Vagina (tissue), 2 donors: ENCODE measurements around the gene S100A10. TPM values are rescaled to one million over a fixed set of nuclear protein-coding genes. Genes with fewer than 3 reads are reported as not detected.

Source experiments
- DNase-seq, 2 donors: peaks; one replicate each; pipeline ENCODE4 v3.0.0-alpha.2; 2017; ENCODE audit errors: extremely low spot score in 2 of 2
- H3K27ac ChIP-seq: fragments of 200-600 bp; sonication (generic); one replicate; pipeline ENCODE4 v1.5.1; 2019
- H3K27me3 ChIP-seq: fragments of 200-600 bp; sonication (generic); one replicate; pipeline ENCODE4 v1.5.1; 2019
- H3K36me3 ChIP-seq, 2 donors: fragments of 200-600 bp; sonication (generic); one replicate each; pipeline ENCODE4 v1.5.1; 2017 to 2019
- H3K4me1 ChIP-seq: fragments of 200-600 bp; sonication (generic); one replicate; pipeline ENCODE4 v1.5.1; 2019
- H3K4me3 ChIP-seq, 2 donors: fragments of 200-600 bp; sonication (generic); 1 replicate in 1 of 2; 2 replicates in 1 of 2; pipeline ENCODE4 v1.5.1; 2016 to 2019
- H3K9me3 ChIP-seq: fragments of 200-600 bp; sonication (generic); one replicate; pipeline ENCODE4 v1.5.1; 2019
- CTCF ChIP-seq, 3 experiments: fragments of 450-650 bp in 2 of 3; fragments of 200-600 bp in 1 of 3; sonication (generic) in 1 of 3; IDR thresholded peaks; one replicate each; pipeline ENCODE4 v1.5.1; 2017 to 2019; ENCODE audit warnings: antibody characterized with exemption in 3 of 3, mild to moderate bottlenecking in 2 of 3, moderate library complexity in 2 of 3
- POLR2A ChIP-seq, 2 donors: fragments of 450-650 bp; IDR thresholded peaks; one replicate each; pipeline ENCODE4 v1.6.1; 2017; ENCODE audit warnings: antibody characterized with exemption in 2 of 2, mild to moderate bottlenecking in 2 of 2, moderate library complexity in 2 of 2
- POLR2AphosphoS5 ChIP-seq, 2 donors: sonication (generic); formaldehyde crosslinking; IDR thresholded peaks; one replicate each; pipeline ENCODE4 v1.9.0; 2017; ENCODE audit warnings: antibody characterized with exemption in 2 of 2, mild to moderate bottlenecking in 2 of 2, low read depth in 1 of 2; ENCODE audit not compliant: insufficient read depth in 1 of 2
- intact Hi-C: fragments of 100-400 bp; cut with DNase I; formaldehyde crosslinking; loops from one replicate; pipeline ENCODE4 v1.15.1; 2023
- total RNA-seq: library from RNA; depleted of rRNA; stranded (reverse); fragments of >200 nt; gene quantifications from one replicate; pipeline ENCODE4 v1.2.3, GENCODE V29; 2016

Gene S100A10
- total RNA-seq, 1 donor from 2014 or later: 176 TPM

- Histone ChIP-seq H3K9me3 (no peaks in the 10 kb centered on the region), H3K27me3 (no peaks in the 10 kb centered on the region), H3K27ac (no peak overlapping the region), H3K4me1 (peaks cover 26% of the 10 kb centered on the region), H3K36me3 (no peaks in the 10 kb centered on the region), H3K4me3 (no peak overlapping the region)
- no peak for DNase-seq
- TF ChIP-seq CTCF (IDR thresholded peaks at IDR 0.05) (no peak), POLR2A (IDR thresholded peaks at IDR 0.05) (no peak)
- intact Hi-C loops: no loop called here
Observed at GRCh38 chr1:151949371-151950193, 44.1 kb downstream of the S100A10 start.

DNA sequence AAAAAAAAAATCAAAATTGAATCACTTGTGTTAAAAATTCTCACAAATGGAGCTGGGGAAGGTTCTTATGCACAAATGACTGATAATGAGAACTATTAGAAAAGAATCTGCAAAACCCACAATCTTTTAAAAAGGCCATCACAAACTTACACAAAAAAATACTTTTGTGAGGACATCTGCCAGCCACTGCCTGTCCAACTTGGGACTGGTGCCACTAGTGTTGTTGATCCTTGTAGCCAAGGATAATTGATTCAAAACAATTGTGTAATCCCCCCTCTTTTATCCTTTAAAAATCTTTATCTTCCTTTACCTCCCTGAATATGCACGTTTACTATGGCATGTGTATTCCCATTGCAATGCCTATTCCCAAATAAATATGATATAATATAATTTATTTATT is 45.2 kb downstream of the S100A10 start:
- Histone ChIP-seq H3K27ac (no peak overlapping the region), H3K36me3 (no peaks in the 10 kb centered on the region), H3K4me3 (no peak overlapping the region), H3K9me3 (no peaks in the 10 kb centered on the region), H3K4me1 (peaks cover 34% of the 10 kb centered on the region), H3K27me3 (no peaks in the 10 kb centered on the region)
- DNase-seq: no peak
- TF ChIP-seq CTCF (IDR thresholded peaks at IDR 0.05) (no peak), POLR2A (IDR thresholded peaks at IDR 0.05) (no peak), POLR2AphosphoS5 (IDR thresholded peaks at IDR 0.05; ENCODE audit: insufficient read depth in 1 of 2, low read depth in 1 of 2) (no peak)
- intact Hi-C loops: no loop called here

DNA sequence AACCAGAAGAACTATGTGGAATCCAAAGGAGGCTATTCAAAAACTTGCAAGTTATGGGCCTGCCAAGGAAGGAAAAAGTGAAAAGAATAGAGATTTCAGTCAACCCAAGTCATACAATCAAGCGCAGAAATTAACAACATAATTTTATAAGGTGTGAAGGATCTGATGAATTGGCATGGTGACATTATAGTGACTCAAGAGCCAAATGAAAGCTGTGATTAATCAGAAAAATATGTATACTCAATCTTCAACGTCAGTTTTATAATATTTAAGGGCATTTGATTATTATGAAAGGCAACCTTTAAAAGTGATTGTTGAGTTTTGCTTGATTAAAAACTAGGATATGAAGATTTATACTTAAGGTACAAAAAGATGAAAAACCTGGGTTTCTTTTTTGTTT is 46.5 kb downstream of the S100A10 start:
- no peaks in the 10 kb centered on the region for H3K9me3 ChIP-seq
- H3K27me3 ChIP-seq: no peaks in the 10 kb centered on the region
- no peak overlapping the region for H3K4me3 ChIP-seq
- TF ChIP-seq POLR2A (IDR thresholded peaks at IDR 0.05) (no peak), CTCF (IDR thresholded peaks at IDR 0.05) (no peak), POLR2AphosphoS5 (IDR thresholded peaks at IDR 0.05; ENCODE audit: insufficient read depth in 1 of 2, low read depth in 1 of 2) (no peak)
- no peak for DNase-seq
- H3K36me3 ChIP-seq: no peaks in the 10 kb centered on the region
- H3K27ac ChIP-seq: no peak overlapping the region
- intact Hi-C loops: no loop called here
- H3K4me1 ChIP-seq: peaks cover 34% of the 10 kb centered on the region

DNA sequence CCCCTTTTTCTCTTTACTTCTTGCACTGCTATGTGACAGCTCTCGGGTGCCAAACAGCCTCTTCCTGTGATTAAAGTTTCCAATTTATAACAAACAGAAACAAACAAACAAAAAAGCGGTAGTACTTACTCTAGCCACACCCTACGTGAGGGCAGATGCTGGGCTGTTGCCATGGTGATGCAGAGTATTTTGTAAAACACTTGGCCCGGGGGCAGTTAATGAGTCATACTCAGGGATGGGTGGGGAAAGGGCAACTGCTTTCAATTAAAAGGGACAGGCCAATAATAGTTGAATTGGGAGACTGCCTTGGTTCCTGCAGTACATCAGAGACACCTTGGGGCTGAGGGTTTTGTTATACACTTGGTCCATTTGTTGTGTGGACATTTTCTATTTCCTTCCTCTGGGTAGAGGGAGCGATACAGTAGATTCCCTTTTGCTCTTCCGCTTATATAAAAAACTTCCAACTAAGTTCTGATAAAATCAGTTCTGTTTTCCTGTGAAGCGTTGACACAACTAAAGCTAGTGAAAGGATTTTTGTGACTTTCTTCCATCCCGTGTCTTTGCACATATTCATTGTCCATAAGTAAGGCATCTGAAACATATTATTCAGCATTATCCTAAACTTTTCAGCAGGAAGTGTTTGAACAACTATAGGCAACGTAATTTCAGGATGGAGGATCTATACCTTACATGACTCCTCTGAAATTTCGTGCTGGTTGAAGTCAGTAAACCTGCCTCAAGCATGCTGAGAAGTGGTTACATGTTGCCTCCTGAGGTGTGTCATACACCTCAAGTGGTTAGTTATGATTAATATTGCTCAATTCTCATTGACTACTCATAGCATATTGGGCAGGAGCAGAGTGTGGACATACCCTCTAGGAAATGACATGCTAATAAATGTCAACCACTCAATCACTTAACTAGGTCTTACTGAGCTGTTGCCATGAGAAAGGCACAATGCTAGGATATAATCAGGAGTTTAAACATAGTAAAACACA is 47.6 kb downstream of the S100A10 start:
- Histone ChIP-seq H3K27ac (peak overlapping the region; percentile 70), H3K27me3 (no peaks in the 10 kb centered on the region), H3K36me3 (no peaks in the 10 kb centered on the region), H3K9me3 (no peaks in the 10 kb centered on the region), H3K4me3 (no peak overlapping the region), H3K4me1 (peaks cover 34% of the 10 kb centered on the region)
- intact Hi-C loops: no loop called here
- TF ChIP-seq POLR2AphosphoS5 (IDR thresholded peaks at IDR 0.05; ENCODE audit: insufficient read depth in 1 of 2, low read depth in 1 of 2): peak; percentile 32 to 76
- peak in 1 of 3 experiments; percentile 32 for TF ChIP-seq CTCF (IDR thresholded peaks at IDR 0.05)
- no peak for TF ChIP-seq POLR2A (IDR thresholded peaks at IDR 0.05)
- DNase-seq: peak in 1 of 2 donors; percentile 95
